GM19455 (cell line): ENCODE measurements around the gene ABR.

Experiments used
- ATAC-seq: cut with Tn5 transposase; IDR thresholded peaks from one replicate; pipeline ENCODE4 v1.9.1; 2021; ENCODE audit not compliant: unreplicated experiment

Gene ABR

GRCh38 chr17:1011138-1011537, 168.6 kb downstream of the ABR start:
- ATAC-seq = no peak

- no peak for ATAC-seq
Measured at GRCh38 chr17:1010586-1010985, 169.2 kb downstream of the ABR start.

DNA sequence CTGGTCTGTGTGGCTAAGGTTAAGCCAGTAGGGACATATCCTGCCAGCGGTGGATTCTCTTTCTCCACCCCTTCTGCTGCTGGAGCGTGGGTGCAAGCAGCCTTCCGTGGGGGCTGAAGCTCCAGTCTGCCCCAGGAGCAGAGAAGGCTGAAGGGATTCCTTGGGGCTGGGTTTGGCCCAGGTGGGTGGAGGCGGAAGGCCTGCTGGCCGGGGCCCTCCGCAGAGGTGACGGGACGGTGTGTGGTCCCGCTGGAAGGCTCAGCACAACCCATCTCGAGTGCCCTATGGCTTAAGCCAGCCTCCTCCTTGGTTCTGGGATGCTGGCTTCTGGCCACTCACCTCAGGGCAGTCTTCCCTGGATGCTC, 169.7 kb downstream of the ABR start:
- no peak for ATAC-seq

DNA sequence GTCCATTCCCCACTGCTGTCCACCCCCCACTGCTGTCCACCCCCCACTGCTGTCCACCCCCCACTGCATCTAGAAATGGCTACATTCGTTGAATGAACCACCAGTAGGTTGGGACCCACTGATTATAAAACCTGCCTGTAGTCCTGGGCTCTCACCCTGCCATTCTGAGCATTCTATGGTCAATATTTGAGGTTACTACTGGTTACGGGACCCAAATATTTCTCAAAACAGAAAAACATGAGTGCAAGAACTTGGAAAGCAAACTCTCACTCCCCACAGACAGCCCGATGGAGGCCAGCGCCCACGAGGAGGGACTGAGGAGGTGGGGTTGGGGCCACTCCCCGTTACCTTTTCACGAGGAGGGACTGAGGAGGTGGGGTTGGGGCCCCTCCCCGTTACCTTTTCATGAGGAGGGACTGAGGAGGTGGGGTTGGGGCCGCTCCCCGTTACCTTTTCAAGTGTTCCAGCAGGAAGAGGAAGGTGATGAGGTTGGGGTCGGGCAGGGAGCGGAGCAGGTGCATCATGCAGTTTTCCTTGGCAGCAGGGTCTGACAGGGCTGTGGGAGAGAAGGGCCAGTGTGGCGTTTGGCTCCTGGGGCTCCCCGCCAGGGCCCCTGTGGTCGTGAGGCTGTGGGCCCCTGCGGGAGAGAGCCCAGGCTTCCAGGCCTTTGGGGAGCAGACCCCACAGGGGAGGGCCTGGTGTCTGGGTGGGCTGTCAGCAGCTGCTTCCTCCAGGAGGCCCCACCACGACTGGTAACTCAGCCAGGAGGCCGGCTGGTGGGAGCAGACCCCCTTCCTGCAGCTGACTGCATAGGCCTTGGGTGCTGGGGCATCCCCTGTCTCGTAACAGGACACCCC, 170.3 kb downstream of the ABR start:
- ATAC-seq = no peak

GRCh38 chr17:1008008-1008761, 171.6 kb downstream of the ABR start:
- no peak for ATAC-seq

GRCh38 chr17:1007310-1008007, 172.3 kb downstream of the ABR start:
- no peak for ATAC-seq

DNA sequence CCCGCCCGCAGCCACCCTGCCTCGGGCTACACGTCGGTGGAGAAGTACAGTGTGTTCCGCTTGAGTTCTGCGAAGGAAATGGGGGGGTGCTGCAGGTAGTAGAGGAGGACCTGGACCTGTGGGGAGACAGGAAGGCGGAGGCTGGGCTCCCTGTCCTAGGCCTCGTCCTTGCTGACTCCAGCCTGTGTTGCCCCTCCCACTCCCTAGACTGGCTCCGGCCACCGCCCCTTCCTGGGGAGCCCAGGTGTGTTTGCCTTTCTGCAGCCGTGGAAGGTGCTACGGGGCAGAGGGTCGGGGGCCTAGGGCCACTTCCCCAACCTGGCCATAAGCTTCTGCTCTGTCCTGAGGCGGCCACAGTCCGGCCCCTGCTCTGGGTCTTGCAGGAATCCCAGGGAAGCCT, 173.7 kb downstream of the ABR start:
- no peak for ATAC-seq

DNA sequence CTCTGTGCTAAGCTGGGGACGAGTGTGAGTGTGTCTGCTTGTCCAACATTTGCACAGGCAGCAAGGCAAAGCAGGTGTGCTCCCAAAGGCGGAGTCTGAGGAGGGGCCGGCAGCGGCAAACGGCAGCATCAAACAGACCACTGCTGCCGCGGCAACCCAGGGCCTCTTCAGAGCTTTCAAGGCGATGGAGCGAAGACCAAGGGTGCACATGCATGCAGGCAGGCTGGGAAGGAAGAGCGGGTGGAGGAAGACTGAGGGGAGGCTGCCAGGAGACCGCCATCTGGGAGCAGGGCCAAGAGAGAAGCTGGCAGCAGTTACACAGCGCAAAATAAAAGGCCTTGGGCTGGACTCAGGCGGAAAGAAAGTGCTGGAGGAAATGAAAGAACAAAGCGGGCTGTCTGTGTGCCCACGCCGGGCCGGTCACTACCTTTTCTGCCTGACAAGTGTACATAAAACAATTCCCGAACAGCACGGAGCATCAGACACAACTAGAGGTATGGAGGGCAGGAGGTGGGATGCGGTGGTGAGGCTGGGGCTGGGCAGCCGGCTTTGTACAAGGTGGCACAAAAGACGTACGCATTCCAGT, 174.3 kb downstream of the ABR start:
- no peak for ATAC-seq

GRCh38 chr17:1004769-1005295, 174.9 kb downstream of the ABR start:
- ATAC-seq = no peak

GRCh38 chr17:1003972-1004768, 175.6 kb downstream of the ABR start:
- ATAC-seq = no peak

DNA sequence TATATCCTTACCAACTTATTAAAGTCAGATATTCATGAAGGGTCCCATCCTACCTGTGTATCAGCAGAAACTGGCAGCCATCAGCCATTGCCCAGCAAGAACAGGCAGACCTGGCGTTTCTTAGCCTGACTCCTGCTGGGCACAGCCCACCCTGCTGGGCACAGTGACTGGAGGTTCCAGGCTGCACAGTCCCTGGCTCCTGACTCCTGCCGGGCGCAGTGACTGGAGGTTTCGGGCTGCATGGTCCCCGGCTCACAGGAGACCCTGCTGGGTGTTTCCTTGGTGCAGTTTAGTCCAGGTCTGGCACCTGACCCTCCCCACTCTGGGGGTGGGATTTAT, 176.2 kb downstream of the ABR start:
- no peak for ATAC-seq

- no peak for ATAC-seq
Measured at GRCh38 chr17:1002771-1003555, 176.8 kb downstream of the ABR start.

- ATAC-seq = no peak
Measured at GRCh38 chr17:1002412-1002753, 177.4 kb downstream of the ABR start.

DNA sequence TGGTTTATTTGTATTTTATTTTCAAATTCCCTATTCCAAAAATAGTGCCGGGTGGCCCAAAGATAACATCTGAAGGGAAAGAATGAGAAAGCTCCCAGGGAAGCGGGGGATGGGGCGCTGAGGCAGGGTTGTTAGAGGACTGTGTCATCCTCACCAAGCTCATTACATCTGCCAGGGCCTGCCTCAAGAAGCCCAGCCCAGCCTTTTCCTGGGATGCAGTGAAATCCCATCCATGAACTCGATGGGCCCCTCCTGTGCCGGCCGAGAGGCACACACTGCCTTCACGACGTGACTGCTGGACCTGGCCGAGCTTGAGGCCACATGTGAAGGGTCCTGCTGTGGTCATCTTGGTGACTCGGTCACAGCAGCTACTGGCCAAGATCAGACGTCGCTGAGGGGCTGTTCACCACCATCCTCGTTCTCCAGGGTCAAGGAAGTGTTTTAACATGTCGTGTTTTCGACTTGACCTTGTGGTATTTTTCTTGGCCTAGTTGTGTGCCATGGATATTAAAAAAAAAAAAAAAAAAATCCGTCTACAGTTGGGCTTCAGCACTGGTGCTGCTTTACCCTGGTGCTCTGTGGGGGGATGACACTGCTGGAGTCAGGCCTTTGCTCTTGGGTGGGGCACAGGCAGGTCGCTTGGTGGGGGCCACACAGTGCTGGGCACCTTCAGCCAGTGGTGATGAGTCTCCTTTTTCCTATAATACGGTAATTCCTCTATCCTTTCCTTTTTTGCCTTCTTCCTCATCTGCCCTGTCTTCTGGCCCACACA, 178.0 kb downstream of the ABR start:
- ATAC-seq = no peak

- ATAC-seq = no peak
Measured at GRCh38 chr17:1000597-1001461, 179.0 kb downstream of the ABR start.

GRCh38 chr17:998111-998510, 181.7 kb downstream of the ABR start:
- no peak for ATAC-seq

DNA sequence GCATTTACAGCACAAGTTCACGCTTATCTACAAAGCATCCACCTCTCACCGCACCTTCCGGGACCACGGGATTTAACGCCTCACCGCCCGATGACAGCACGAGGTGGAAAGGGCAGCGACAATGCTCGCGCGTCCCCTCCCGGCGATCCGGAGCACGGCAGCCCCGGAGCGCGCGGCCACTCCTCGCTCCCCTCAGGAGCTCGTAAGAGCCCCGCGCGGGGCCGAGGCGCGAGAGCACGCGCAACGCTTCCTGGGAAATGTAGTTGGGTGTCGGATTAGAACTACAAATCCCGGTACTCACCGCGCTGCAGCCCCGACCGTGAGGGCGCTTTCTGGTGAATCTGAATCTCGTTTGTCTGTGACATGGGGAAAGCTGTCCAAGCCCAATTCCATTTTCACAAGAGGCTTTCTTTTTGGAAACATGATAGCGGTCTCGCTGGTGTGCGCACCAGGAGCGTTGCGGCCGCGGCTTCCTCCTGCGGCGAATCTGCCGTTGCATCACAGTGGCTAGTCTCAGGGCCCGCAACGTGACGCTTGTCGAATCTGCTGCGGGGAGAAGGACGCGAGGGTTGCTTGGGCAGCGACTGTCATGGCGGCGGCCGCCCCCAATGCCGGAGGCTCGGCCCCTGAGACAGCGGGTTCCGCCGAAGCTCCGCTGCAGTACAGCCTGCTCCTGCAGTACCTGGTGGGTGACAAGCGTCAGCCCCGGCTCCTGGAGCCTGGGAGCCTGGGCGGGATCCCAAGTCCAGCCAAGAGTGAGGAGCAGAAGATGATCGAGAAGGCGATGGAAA, 183.0 kb downstream of the ABR start, which contains the start of gene TIMM22:
TIMM22 (plus strand) TSS at position 576 of the 791 bp plus-strand sequence; CDS start at position 590, 14 bp downstream.
- peak; percentile 84 for ATAC-seq
